22Rv1 (cell line): ENCODE results near the gene CCDC43.

ENCODE experiments used
- CTCF ChIP-seq: fragments of 450-650 bp; IDR thresholded peaks from 2 replicates; pipeline ENCODE4 v1.5.1; 2017; ENCODE audit warnings: mild to moderate bottlenecking
- ZFX ChIP-seq: fragments of 450-650 bp; IDR thresholded peaks from 2 replicates; pipeline ENCODE4 v1.6.1; 2017; ENCODE audit warnings: antibody characterized with exemption, borderline replicate concordance

GRCh38 chr17:44666006-44666405 lies 23.6 kb downstream of the CCDC43 start:
- TF ChIP-seq CTCF (no peak), ZFX (no peak)
